GM19025 (cell line): ENCODE measurements around the gene BCL11B.
"Not testable (repeated sequence)": the region's sequence is repeated elsewhere in the genome, so short reads cannot be mapped to it uniquely, and the experiment has no call there.

ENCODE experiments used
- ATAC-seq: cut with Tn5 transposase; IDR thresholded peaks from one replicate; pipeline ENCODE4 v1.9.1; 2021; ENCODE audit warnings: mild to moderate bottlenecking, low read depth, moderate library complexity; ENCODE audit not compliant: unreplicated experiment

Gene BCL11B

GRCh38 chr14:99187858-99188257 is 84.1 kb downstream of the BCL11B start:
- ATAC-seq: no peak

- ATAC-seq: no peak
Observed at GRCh38 chr14:99186956-99187690, 84.9 kb downstream of the BCL11B start.

GRCh38 chr14:99186336-99186735 is 85.7 kb downstream of the BCL11B start:
- ATAC-seq: not testable (repeated sequence)

GRCh38 chr14:99185436-99186068 is 86.4 kb downstream of the BCL11B start:
- no peak for ATAC-seq

GRCh38 chr14:99183716-99184115 is 88.3 kb downstream of the BCL11B start:
- no peak for ATAC-seq

- no peak for ATAC-seq
Observed at GRCh38 chr14:99183311-99183710, 88.7 kb downstream of the BCL11B start.

GRCh38 chr14:99182548-99183250 is 89.3 kb downstream of the BCL11B start:
- no peak for ATAC-seq

GRCh38 chr14:99181804-99182520 is 90.0 kb downstream of the BCL11B start:
- no peak for ATAC-seq

- ATAC-seq: no peak
Observed at GRCh38 chr14:99181241-99181640, 90.8 kb downstream of the BCL11B start.

GRCh38 chr14:99179946-99180345 is 92.1 kb downstream of the BCL11B start:
- ATAC-seq: no peak

GRCh38 chr14:99179506-99179905 is 92.5 kb downstream of the BCL11B start:
- no peak for ATAC-seq

GRCh38 chr14:99177886-99178835 is 93.8 kb downstream of the BCL11B start:
- ATAC-seq: no peak

GRCh38 chr14:99177046-99177655 is 94.8 kb downstream of the BCL11B start:
- ATAC-seq: no peak

GRCh38 chr14:99176156-99176945 is 95.6 kb downstream of the BCL11B start:
- ATAC-seq: no peak

- ATAC-seq: no peak
Observed at GRCh38 chr14:99175331-99176155, 96.5 kb downstream of the BCL11B start.

- no peak for ATAC-seq
Observed at GRCh38 chr14:99174770-99175319, 97.2 kb downstream of the BCL11B start.

- ATAC-seq: no peak
Observed at GRCh38 chr14:99174081-99174769, 97.8 kb downstream of the BCL11B start.
